GM21786 (cell line): ENCODE measurements around the gene DOCK2.

ENCODE experiments used
- ATAC-seq: cut with Tn5 transposase; IDR thresholded peaks from one replicate; pipeline ENCODE4 v1.9.1; 2021; ENCODE audit not compliant: unreplicated experiment

DOCK2 gene

DNA sequence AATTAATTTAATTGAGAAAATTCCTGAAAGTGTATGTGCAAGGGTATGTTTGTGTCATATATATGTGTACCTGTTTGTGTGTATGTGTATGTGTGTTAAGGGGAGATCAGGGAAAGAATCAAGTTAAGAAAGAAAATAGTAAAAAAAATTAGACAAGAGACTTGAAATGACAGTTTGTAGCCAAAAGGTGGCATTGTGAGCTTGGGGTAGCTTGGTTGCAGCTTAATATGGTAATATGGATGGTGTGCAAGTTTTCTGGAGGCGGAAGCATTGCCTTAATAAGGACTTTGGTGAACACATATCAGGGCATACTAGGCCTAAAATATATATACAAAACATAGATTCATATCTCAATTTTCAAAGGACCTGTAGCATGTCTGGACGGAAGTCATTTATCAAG, 213.3 kb downstream of the DOCK2 start:
- no peak for ATAC-seq

DNA sequence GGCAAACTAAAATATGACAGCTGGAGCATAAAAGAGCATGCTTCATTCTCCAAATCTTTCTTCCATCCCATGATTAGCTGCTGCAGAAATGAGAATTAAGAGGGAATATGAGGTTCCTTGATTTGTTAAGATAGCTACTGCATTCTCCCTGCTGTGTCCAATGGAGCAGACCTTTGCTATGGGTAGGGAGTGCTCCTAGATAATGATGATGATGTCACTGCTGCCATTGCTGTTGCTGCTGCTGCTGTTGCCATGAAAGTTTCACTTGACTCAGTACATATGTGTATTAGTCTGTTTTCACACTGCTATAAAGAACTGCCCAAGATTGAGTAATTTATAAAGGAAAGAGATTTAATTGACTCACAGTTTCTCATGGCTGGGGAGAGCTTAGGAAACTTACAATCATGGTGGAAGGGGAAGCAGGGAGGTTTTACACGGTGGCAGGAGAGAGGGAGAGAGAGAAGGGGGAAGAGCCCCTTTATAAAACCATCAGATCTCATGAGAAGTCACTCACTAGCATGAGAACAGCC, 214.3 kb downstream of the DOCK2 start:
- ATAC-seq, result no peak

DNA sequence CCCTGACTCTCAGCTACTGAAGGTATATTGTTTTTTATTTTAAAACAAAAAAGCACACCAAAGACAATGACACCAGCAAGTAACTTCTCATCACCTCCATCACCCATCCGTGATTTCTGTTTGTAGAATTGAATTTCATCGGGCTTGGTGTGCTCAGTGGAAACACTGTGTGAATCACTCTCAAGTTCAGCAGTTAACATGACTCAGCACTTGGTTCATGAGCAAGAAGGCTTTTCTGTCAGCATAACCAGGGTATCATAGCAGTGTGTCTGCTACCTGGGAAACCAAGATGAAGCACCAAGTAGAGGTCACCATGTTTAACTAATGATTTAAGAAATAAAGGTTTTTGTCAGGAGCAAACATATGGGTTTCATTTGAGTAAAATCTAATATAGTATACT, 219.5 kb downstream of the DOCK2 start:
- ATAC-seq, result no peak

DNA sequence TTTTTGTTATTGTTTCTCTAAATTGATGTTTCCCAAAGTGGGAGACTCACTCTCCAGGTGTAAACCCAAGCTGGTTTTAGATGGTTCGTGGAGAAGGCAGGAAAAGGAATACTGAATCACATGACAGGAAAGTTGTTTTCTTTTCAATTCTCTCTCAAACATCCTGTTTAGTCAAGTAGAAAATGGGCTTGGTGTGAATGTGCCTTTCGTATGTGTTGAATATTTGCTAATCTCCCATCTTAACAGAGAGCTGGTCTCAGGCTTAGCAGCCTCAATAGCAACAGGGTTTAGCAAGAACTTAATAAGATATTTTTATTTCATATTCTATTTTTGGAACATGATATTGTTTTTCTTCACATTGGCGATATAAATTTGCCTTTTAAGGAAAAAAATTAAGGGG, 223.5 kb downstream of the DOCK2 start:
- ATAC-seq, result peak; percentile 67

DNA sequence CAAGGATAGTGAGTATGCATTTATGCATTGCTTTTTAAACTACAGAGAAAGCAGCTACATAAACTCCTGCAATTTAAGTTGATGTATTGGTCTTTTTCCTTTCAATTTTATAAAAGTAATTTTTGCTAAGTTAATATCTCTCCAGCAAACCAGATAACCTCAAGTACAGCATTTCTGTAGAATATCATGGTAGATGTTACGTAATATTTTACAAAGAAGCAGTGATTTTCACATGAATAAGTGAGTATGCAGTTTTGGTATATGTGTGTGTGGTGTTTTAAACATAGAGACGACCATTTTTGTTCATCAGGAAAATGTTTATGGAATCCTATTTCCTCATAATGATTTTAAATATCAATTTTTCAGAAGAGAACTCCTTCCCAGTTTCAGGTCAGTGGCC, 224.4 kb downstream of the DOCK2 start:
- no peak for ATAC-seq

DNA sequence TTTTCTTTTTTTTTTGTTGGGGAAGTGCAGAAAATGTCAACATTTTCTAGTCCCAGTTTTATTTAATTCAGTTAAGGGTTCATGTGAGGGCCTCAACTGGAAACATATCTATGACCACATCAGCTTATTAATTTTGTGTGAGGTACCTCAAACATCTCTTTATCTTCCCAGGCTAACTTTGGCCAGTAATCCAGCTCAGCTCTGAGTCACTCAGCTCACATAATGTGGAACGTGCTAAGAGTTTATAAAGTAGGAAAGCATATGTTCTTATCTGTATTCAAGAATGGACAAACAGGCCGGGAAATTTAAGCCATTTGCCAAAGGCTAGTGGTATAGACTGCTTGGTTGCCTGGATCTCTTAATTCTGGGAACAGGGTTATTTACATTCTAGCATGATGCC, 224.9 kb downstream of the DOCK2 start:
- ATAC-seq, result no peak

DNA sequence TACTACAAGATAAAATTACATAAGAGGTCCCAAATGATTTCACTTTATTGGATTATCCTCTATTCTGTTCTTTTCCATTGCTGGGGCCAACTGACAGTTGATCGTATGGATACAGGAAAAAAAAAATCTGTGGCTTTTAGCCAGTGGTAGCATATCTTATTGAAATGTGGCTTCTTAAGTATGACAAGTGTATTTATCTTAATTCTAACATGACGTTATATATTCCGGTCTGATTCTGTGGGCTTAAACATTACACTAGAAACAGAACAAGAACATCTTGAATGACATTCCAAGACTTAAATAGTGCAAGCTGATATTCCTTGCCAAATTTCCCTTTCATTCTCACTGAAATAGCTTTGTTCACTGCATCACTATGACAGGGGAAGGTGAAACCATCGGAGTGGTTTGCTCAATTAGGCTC, 225.3 kb downstream of the DOCK2 start:
- no peak for ATAC-seq

DNA sequence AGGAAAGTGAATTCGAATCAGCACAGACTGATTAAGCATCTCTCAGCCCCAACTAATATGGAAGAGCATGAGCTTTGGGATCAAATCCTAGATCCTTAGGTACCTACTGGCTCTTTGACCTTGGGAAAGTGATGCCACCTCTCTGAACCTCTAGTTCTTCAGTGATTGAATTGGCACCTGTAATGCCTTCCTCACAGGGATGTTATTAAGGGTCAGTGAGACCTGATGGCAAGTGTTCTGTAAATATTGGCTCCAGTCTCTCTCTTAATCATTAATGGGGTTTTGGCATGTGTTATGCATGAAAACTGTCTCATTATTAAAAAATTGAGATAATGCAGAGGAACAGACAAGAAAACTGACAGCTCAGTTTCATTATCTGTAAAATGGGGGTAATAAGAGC, 227.4 kb downstream of the DOCK2 start:
- no peak for ATAC-seq

DNA sequence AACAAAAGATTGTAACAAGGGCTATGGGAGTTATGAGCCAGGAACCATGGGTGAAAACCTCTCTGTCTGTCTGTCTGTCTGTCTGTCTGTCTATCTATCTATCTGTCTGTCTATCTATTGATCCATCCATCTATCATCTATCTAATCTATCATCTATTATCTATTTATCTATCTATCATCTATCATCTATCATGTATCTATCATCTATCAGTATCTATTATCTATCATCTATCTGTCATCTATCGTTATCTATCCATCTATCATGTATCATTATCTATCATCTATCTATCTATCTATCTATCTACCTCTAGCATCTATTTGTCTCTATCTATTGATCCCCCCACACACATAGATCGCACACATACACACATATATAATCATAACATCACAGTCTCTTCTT, 230.3 kb downstream of the DOCK2 start:
- no peak for ATAC-seq

DNA sequence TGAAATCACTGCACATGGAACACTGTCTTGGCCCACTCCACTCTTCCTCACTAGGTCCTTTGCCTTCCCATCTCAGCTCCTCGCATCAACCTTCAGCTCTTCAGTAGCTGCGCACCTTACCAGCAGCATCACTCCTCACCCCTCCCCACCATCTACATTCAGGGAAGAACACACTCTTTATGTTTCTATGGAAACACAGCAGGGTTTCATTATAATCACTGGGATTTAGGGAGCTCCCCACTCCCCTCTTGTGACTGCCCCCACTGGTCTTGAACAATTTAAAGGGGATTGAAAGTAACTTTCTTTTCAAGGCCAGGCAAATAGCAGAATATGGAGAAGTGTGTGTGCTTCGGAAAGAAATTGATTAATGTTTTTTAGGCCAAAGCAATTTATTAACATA, 232.0 kb downstream of the DOCK2 start:
- no peak for ATAC-seq

DNA sequence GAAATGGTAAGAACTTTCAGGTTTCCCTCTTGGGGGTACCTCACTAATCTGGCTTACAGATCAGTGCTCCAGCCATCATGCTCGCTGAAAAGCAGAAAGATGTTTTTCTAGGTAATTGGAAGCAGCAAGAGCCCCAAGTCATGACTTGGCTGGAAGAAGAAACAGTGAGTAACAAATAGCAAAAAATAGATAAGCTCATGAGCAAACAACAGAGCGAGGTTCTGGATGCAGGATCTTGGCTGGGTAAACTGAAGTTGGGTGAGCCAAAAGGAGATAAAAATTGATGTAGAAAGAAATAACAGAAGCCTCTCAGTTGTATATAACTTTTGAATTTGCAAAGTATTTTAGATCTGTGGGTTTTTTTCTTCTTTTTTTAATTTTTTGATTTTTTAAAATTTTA, 233.1 kb downstream of the DOCK2 start:
- ATAC-seq, result no peak

DNA sequence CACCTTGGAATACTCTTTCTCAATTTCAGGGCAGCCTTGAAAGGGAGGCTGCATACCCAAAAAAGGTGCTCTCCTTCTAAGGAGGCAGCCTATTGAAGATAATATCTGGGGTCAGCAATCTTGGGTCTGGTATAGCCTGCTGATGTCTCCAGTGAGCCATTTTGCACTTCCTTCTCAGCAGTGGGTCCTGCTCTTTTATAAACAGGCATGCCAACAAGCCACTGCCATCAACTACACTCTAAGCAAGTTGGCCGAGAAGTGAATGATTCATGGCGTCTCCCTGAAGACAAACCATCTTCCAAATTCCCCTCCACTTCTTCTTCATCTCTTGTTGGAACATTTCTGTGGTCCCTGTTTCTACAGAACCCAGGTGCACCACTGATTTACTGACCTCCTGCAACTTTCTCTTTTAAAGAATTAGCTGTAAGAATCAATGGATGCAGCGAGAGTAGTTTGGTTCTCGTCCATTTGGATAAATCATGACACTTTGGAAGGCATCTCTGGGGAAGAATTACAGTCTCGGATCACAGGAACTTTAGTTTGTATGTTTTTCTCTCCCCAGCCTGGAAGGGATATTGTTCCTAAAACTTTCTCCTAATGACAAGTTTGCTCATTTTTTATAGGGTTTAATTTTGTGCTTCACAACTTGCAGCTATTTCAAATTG, 234.9 kb downstream of the DOCK2 start:
- ATAC-seq, result no peak

DNA sequence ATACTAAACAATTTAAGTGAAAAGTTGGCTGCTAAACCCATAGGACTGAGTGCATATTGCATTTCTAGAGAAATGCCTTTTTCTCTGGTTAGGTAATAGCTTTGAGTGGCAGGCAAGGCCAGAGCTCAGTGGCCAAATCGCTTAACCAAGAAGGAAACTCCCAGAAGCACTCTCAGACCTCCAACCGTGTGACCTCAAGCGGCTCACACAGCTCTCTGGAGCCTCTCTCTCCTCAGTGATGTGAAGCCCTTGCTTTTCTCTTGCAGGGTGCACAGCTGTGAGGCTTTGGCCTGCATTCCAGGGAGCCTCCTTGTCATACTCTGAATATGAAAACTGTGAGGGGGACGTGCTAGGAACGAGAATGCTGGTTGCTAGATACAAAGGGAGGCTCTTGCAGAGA, 236.6 kb downstream of the DOCK2 start:
- ATAC-seq, result no peak

DNA sequence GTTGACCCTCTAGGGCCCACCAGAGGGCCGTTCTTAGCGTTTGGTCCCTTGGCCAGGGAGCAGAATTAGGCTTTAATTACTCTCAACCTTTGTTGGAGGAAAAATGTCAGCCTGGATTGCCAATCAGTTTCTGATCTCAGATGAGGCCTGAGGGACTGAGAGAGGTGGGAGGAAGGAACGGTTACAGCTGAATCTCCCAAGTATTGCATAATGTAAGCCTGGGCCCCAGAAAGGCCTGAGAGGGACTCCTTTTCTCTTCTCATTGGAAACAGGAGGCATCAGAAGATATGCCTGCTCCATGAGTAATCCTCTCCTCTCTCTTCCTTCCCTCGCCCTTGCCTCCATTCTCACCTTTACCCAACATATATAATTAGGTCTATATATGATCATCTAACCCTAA, 237.5 kb downstream of the DOCK2 start:
- no peak for ATAC-seq

DNA sequence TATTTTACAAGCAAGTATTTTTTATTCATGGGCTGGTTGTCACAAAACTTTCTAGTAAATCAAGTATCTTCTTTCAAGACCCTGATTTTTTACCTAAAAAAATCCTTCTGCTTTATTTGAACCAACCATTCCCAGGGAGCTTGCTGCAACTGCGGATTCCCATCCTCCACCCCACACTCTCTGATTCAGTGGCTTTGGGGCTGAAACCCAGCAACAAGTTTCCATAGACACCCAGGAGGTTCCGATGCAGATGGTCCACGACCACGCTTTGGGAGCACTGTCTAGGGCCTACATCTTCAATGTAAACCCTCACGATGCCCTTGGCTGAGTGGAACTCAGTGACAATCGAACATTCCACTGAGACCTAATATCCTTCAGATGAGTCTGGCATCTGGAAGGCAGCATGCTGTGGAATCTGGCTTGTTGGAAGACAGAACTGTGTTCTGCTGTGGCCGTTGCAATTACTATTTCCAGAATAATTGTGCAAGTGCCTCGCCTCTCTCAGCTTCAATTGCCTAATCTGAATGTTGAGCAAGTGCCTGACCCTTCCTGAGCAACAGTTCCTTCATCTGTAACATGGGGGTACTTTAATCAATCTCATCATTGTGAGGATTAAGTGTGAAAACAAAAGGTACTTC, 238.1 kb downstream of the DOCK2 start:
- no peak for ATAC-seq

DNA sequence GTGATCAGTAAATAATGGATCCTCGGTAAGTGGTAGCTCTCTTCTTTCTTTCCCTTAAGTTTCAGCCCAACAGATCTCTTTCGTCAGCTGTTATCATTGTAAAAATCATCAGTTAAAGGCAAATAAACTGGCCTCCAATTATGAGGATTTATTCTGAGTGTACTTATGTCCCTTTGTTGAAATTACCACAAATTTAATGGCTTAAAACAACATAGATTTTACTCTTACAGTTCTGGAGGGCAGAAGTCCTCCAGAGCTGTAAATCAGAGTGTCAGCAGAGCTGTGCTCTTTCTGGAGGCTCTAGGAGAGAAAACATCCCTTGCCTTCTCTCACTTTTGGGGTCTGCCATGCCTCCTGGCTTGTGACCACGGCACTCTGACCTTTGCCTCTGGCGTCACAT, 238.7 kb downstream of the DOCK2 start:
- no peak for ATAC-seq

DNA sequence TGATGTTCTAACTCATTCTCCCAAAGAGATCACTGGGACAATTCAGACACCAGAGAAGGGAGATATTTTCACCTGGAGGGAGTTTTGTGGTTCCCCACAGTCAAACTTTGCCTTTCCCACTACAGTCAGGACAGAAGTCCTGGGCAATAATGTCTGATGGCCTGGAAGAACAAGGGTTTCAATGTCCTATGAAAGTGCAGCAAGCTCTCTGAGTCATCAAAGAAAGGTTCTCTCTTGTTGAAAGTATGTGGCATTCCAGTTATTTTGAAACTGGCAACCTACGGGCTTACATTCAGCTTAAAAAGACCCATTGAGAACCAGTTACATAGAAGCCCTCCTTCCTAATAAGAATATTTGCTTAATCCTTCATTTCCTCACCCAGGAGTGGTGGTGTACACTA, 239.3 kb downstream of the DOCK2 start:
- no peak for ATAC-seq

DNA sequence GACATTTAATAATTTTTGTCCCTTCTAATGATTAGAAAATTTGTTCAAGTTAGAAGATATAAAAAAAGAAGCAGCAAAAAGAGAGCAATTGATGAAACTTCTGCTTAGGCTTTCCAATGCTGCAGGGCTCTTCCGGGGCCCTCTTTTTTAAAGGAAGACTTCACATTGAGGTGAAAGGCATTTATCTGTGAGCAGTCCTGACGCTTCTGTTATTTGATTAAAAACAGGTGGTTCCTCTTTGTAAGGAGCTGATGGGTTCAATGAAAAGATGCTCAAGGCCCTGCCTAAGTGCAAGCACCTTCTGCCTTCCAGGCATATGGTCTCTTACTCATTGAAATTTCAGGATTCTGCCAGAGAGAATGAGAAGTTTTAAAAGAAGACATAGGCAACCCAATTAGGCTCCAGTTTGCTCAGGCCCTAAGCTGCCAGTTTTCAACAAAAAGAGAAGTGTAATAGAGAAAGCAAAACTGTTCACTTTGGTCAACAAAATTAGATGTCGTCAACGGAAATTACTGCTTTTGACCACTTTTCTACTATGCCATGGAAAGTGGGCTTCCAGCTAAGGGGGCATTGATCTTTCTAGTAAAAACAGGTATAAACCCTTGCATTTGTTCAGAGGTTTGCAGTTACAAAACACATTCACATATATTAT, 243.1 kb downstream of the DOCK2 start:
- ATAC-seq, result peak; percentile 72

DNA sequence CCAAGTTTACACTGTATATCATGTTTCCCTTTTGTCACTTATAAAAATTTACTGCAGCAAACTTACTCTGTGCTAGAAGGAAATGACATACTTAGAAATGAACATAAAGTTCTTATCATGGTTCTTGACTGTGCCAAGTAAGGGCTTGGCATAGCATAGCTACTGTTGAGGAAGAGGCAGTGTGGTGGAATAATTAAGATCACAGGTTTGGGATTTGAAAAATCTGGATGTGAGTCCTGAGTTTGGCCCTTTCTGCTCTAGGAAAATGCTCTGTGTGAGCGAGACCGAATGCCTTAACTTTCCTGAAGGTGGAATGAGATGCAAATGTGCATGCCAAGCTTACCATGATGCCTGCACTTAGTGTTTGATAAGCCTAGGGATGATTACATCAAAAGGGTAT, 243.7 kb downstream of the DOCK2 start:
- ATAC-seq, result no peak

DNA sequence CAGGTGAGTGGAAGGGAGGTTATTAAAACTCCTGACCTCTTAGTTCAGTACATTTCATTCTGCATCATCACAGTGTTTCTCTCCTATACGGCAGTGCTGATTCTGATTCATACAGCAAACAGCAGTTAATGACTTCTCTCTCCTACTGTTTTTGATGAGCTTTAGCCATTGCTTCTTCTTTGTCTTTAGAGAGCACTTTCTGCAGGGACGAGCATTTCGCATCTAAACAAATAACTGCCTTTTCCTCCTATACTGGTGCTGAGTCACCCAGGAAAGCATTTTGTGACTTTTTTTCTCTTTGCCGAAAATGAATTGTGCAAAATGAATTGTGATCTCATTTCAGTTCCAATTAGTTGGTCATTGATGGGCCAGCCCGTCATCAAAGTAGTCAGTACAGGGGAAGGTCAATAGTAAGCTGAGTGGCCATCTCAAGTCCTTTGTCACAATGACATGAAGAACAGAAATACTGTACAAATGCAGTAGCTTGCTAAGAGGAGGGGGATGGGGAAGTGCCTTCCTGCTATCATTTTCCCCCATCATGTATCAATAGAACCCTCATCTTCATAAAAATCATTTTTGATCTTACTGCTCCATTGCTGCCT, 244.7 kb downstream of the DOCK2 start:
- no peak for ATAC-seq

DNA sequence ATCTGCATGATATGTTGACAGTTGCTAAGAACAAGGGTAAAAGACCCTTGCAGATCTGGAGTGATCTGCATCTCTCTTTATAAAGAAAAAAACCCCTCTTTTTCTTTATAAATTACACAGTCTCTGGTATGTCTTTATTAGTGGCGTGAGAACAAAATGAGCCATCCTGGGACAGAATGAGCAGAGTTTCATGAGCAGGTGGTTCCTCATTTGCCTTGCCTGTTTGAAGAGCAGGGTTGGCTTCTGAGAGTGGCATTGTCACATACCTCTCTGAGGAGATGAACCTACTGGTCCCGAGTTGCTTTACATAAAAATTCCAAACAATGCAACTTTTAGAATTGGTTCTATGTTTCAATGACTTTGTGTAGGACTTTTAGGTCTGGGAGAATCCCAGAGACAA, 249.0 kb downstream of the DOCK2 start:
- ATAC-seq, result no peak

DNA sequence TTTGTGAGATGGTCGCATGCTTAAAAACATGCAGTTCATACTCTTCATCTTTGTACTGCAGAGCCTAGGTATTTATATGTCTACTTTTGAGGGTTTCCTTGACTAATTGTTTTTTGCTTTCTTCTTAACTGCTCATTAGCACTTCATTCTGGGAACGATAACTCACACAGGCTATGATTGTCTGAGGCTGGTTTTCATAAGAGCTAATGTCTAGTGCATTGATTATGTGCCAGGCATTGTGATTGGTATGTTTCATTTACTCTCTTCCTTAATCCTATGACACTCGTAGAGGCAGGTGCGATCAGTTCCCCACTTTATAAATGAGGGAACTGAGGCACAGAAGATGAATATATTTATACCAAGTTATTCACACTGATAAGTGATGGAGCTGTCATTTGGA, 249.6 kb downstream of the DOCK2 start:
- ATAC-seq, result no peak
